ENCODE data around the gene FOXRED1.
A peak's percentile ranks its signal among the peaks of the same experiment; 100 is the strongest.
"Not testable (repeated sequence)": the region's sequence is repeated elsewhere in the genome, so short reads cannot be mapped to it uniquely, and the experiment has no call there.

The FOXRED1 gene

DNA sequence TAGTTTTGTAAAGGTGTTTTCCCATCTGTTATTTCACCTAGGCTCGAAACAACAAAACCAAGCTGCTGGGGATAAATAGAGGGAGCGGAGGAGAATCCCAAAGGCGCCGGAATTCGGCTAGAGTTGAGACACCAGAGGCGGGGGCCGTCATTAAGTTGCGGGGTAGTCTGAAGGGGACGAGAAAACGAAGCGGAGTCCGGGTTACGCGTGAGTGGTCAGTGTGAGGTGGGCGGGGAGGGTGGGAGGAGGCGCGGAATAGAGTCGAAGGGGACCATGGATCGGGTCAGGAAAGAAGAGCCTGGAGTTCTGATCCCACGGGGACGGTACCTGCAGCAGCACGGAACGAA lies 620 bp upstream of the FOXRED1 start:
- no peak for DNase-seq (ENCODE audit: low read depth in 2 of 2, low spot score in 1 of 2)

DNA sequence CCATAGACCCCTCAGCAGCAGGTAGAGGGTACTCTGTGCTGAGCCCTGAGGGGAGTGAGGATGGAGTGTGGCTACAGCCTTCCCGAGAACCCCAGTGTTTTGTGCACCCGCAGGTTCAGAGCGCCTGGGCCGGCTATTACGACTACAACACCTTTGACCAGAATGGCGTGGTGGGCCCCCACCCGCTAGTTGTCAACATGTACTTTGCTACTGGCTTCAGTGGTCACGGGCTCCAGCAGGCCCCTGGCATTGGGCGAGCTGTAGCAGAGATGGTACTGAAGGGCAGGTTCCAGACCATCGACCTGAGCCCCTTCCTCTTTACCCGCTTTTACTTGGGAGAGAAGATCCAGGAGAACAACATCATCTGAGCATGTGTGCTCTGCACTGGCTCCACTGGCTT lies 8.4 kb downstream of the FOXRED1 start:
- no peak for DNase-seq (ENCODE audit: low read depth in 2 of 2, low spot score in 1 of 2)

GRCh38 chr11:126277780-126278179 lies 8.8 kb downstream of the FOXRED1 start:
- no peak for DNase-seq (ENCODE audit: low read depth in 2 of 2, low spot score in 1 of 2)

DNA sequence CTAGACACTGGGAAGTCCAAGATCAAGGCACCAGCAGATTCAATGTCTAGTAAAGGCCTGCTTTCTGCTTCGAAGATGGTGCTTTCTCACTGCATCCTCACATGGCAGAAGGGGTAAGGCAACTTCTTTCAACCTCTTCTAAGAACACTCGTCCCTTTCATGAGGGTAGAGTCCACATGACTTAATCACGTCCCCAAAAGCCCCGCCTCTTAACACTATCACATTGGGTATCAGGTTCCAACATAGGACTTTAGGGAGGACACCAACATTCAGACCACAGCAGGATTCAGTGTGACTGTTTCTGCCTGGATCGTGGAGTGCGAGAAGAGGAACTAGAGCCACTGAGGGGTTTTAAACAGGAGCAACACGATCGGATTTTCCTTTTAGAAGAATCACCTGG lies 10.2 kb downstream of the FOXRED1 start:
- DNase-seq (ENCODE audit: low read depth in 2 of 2, low spot score in 1 of 2): no peak

- DNase-seq (ENCODE audit: low read depth in 2 of 2, low spot score in 1 of 2): no peak
Observed at GRCh38 chr11:126280595-126280994, 11.6 kb downstream of the FOXRED1 start.

- no peak for DNase-seq (ENCODE audit: low read depth in 2 of 2, low spot score in 1 of 2)
Observed at GRCh38 chr11:126281245-126281644, 12.3 kb downstream of the FOXRED1 start.

GRCh38 chr11:126281666-126282175 lies 12.8 kb downstream of the FOXRED1 start:
- DNase-seq (ENCODE audit: low read depth in 2 of 2, low spot score in 1 of 2): no peak

DNA sequence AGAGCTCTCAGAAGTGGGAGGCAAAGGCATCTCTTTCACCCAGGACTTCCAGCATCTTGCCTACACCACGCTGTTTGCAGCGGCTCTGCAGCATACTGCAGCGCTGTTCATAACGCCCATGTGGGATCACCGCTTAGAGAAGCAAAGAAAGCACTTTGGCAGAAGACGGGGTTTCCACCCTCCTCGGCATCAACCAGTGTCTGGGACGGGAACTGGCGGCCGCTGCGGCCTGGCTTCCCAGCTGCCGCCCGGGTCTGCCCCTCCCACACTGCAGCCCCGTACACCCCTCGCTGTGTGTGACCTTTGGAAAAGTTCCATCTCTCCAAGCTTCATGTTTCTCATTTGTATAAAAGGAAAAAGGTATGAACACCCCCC lies 13.4 kb downstream of the FOXRED1 start:
- DNase-seq (ENCODE audit: low read depth in 2 of 2, low spot score in 1 of 2): no peak

GRCh38 chr11:126282736-126283591 lies 14.0 kb downstream of the FOXRED1 start, which contains the start of gene TIRAP:
TSS of gene TIRAP (plus strand) at chr11:126283093. CDS start at chr11:126290895, 7,802 bp downstream.
- DNase-seq (ENCODE audit: low read depth in 2 of 2, low spot score in 1 of 2): peak; percentile 24 to 34

DNA sequence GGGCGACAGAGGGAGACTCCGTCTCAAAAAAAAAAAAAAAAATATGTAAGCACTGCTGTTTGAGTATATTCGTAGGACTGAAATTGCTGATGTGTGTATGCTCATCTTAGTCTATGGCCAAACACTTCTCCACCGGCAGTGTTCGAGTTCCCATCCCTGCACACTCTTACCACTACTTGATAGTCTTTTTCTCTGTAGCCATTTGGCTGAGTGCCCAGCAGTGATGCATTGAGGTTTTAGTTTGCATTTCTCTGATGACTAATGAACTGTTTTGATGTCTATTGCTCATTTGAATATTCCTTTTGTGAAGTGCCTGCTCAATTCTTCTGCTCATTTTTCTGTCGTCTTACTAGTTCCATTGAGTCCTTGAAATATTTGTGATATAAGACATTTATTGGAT lies 15.9 kb downstream of the FOXRED1 start:
- DNase-seq (ENCODE audit: low read depth in 2 of 2, low spot score in 1 of 2): peak; percentile 59 to 76

DNA sequence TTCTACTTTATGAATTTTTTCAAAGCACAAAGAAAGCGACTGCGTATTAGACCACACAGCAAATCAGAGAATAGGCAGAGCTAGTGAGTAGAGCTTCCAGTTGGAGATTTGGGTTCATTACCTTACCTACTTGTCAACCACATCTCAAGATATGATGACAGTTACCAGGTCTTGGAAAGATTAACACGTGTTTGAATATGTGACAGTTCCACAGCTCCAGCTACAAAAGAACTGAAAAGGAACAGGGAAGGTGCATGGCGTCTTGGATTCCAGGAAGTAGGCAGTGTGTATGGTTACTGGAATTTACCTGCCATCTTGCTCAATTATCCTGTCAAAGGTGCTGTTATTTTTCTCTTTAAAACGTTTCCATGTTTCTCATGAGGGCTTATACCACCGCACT lies 19.3 kb downstream of the FOXRED1 start:
- DNase-seq (ENCODE audit: low read depth in 2 of 2, low spot score in 1 of 2): no peak

DNA sequence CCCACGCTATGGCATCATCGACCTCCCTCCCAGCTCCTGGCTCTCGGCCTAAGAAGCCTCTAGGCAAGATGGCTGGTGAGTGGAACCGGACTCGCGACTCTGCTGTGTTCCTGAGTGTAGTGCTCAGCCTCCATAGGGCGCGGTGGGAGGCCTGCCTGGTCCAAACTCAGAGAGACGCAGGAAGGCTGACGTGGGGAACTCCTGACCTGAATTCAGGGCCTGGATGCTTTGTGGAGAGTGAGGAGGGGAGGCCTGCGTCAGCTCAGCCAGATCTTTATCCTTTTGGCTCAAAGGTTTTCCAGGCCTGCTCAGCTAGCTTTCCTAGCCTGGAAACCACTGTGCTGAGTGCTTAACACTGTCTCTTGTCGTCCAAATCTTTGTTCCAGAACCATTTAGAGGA lies 21.9 kb downstream of the FOXRED1 start:
- no peak for DNase-seq (ENCODE audit: low read depth in 2 of 2, low spot score in 1 of 2)

GRCh38 chr11:126293726-126294125 lies 24.8 kb downstream of the FOXRED1 start:
- DNase-seq (ENCODE audit: low read depth in 2 of 2, low spot score in 1 of 2): no peak

DNA sequence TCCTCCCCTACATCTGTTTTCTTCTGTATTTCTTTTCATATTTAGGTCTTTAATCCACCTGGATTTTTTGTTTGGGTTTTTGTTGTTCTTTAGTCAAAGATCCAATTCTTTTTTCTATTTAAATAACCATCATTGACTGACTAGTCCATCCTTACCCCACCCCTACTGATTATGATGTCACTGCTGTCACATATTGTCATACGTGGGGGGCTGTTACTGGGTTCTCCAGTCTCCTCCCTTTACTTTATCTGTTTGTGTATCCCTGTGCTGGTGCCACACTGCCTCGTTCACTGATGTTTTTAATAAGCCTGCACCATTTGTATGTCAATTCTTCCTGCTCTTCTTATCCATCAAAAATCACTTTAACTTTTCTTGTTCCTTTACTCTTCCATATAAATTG lies 28.1 kb downstream of the FOXRED1 start:
- DNase-seq (ENCODE audit: low read depth in 2 of 2, low spot score in 1 of 2): no peak

GRCh38 chr11:126303623-126304456 lies 34.9 kb downstream of the FOXRED1 start, which contains the start of gene DCPS:
TSS of gene DCPS (plus strand) at chr11:126304060. CDS start at chr11:126304081, 21 bp downstream.
- peak; percentile 68 for DNase-seq (ENCODE audit: low read depth in 2 of 2, low spot score in 1 of 2)

- DNase-seq (ENCODE audit: low read depth in 2 of 2, low spot score in 1 of 2): no peak
Observed at GRCh38 chr11:126304457-126305075, 35.6 kb downstream of the FOXRED1 start.

DNA sequence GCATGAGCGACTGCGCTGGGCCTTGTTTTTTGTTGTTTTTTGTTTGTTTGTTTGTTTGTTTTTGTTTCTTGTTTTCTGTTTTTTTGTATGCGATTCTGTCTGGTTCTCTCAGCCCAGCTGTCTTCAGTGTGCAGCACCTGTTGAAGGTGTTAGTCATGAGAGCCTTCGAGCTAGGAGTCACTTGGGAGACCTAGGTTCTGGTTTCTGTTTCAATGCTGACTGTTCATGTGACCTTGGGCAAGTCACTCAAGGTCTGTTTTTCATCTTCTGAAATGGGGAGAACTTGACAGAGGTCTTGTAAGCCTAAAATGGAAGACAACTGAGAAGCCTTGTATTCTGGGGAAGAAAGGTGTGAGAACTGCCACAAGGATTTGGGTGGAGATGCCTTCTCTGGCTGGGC lies 36.7 kb downstream of the FOXRED1 start:
- no peak for DNase-seq (ENCODE audit: low read depth in 2 of 2, low spot score in 1 of 2)

- no peak for DNase-seq (ENCODE audit: low read depth in 2 of 2, low spot score in 1 of 2)
Observed at GRCh38 chr11:126307706-126308105, 38.8 kb downstream of the FOXRED1 start.

GRCh38 chr11:126308271-126308671 lies 39.3 kb downstream of the FOXRED1 start:
- no peak for DNase-seq (ENCODE audit: low read depth in 2 of 2, low spot score in 1 of 2)

- not testable (repeated sequence) for DNase-seq (ENCODE audit: low read depth in 2 of 2, low spot score in 1 of 2)
Observed at GRCh38 chr11:126308771-126309170, 39.8 kb downstream of the FOXRED1 start.

DNA sequence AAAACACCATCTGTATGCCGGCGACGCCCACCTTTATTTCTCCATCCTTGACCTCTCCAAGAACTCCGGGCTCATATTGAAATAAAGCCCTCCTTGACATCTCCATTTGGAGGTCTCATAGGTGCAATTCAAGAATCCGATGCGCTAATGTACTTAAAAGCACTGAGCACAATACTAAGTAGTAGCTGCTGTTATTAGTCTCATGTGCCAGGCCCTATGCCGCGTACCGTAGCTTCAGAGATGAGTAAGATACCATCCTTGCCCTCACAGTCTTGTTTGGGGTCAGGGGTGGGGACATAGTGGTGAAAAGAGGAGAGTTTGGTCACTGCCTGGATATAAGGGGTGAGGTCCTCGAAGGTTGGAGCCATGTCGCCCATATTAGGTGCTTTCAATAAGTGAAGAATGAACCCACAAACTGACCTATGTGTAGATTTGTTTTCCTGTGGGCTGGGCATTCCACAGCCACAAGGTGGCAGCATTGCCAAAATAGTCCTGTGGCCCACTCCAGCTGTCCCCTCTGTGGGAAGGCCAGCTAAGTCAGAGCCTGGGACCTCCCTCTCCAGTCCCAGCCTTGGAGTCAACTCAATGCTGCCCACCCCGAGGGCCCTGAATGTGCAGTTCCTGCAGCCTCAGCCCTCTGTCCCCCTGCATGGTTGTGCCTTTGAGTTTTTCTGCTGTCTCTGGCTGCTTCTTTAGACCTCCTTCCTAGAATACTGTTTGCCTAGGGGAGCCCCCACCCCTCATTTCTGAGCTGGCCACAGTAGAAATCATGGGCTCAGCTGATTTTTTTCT lies 41.4 kb downstream of the FOXRED1 start:
- peak in 1 of 2 donors; percentile 41 for DNase-seq (ENCODE audit: low read depth in 2 of 2, low spot score in 1 of 2)

All from stimulated activated CD8-positive, alpha-beta memory T cell treated with anti-CD3 and anti-CD28 coated beads, Interleukin-4, amount 100 ng/mL, for 1 hour (primary cell).